Testis (tissue), 3 donors: Measurements from ENCODE around the gene AKAP12. TPM values are rescaled to one million over a fixed set of nuclear protein-coding genes. Genes with fewer than 3 reads are reported as not detected.

Experiments used
- DNase-seq: peaks from one replicate; pipeline ENCODE4 v3.0.0-alpha.2; 2019
- H3K27ac ChIP-seq, 2 donors: fragments of 200-600 bp; sonication (generic); one replicate each; pipeline ENCODE4 v1.5.1; 2019
- H3K27me3 ChIP-seq: fragments of 200-600 bp; sonication (generic); one replicate; pipeline ENCODE4 v1.5.1; 2019
- H3K36me3 ChIP-seq: fragments of 200-600 bp; sonication (generic); one replicate; pipeline ENCODE4 v1.5.1; 2017; ENCODE audit warnings: low read depth; ENCODE audit errors: missing control alignments
- H3K4me1 ChIP-seq: fragments of 200-600 bp; sonication (generic); one replicate; pipeline ENCODE4 v1.5.1; 2019
- H3K4me3 ChIP-seq, 2 donors: fragments of 200-600 bp; sonication (generic); one replicate each; pipeline ENCODE4 v1.5.1; 2017 to 2019
- H3K9me3 ChIP-seq: fragments of 200-600 bp; sonication (generic); one replicate; pipeline ENCODE4 v1.5.1; 2017
- POLR2A ChIP-seq: fragments of 450-650 bp; IDR thresholded peaks from one replicate; pipeline ENCODE4 v1.6.1; 2017; ENCODE audit warnings: antibody characterized with exemption, mild to moderate bottlenecking, moderate library complexity
- WGBS, 2 donors: methylation state at CpG; one replicate each; pipeline ENCODE4 v1.1.5; 2018; 5-methylcytosine and 5-hydroxymethylcytosine counted together
- intact Hi-C: fragments of 100-400 bp; cut with DNase I; formaldehyde crosslinking; loops from one replicate; pipeline ENCODE4 v1.15.1; 2023; ENCODE audit warnings: low total_unique reads
- polyA plus RNA-seq: library from polyadenylated mRNA; stranded (reverse); fragments of 350-450 nt; fragmentation: Illumina TruSeq; extraction: RNeasy Lipid Tissue Mini Kit (QIAGEN cat#74804); gene quantifications from one replicate; pipeline ENCODE4 v1.2.3, GENCODE V29; 2014; ENCODE audit warnings: low read depth, low replicate concordance; ENCODE audit not compliant: insufficient read depth
- total RNA-seq, 2 donors: library from RNA; depleted of rRNA; stranded (reverse); fragments of >200 nt; gene quantifications; one replicate each; pipeline ENCODE4 v1.2.3, GENCODE V29; 2016
- TF ChIP-seq, protein P1 (sequence below), 3 experiments: fragments of 450-650 bp in 2 of 3; fragments of 200-600 bp in 1 of 3; sonication (generic) in 1 of 3; IDR thresholded peaks; one replicate each; pipeline ENCODE4 v1.5.1; 2016 to 2019; ENCODE audit warnings: antibody characterized with exemption in 3 of 3, mild to moderate bottlenecking in 2 of 3, moderate library complexity in 1 of 3

AKAP12 gene
- total and polyA plus RNA-seq, 3 donors from 2014 or later: 244 to 287 (median 280) TPM

DNA sequence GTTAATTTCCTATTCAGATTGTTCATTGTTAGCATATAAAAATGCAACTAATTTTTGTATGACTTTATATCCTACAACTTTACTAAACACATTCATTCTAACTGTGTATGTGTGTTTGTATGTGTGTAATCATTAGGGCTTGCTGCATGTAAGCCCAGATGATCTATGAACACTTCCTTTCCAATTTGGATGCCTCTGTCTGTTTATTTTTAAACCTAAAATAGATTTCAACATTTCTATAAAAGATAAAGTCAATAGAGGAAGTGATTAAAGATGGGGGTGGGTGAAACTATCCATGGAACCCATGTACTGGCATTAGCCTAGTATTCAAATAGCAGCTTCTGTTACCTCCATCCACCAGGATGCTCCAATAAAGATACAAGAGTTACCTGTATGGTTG lies 15.7 kb upstream of the AKAP12 start:
- intact Hi-C loops: no loop called here
- no peak overlapping the region for H3K27ac ChIP-seq
- DNase-seq: no peak
- no peaks in the 10 kb centered on the region for H3K4me1 ChIP-seq
- TF ChIP-seq, protein P1, sequence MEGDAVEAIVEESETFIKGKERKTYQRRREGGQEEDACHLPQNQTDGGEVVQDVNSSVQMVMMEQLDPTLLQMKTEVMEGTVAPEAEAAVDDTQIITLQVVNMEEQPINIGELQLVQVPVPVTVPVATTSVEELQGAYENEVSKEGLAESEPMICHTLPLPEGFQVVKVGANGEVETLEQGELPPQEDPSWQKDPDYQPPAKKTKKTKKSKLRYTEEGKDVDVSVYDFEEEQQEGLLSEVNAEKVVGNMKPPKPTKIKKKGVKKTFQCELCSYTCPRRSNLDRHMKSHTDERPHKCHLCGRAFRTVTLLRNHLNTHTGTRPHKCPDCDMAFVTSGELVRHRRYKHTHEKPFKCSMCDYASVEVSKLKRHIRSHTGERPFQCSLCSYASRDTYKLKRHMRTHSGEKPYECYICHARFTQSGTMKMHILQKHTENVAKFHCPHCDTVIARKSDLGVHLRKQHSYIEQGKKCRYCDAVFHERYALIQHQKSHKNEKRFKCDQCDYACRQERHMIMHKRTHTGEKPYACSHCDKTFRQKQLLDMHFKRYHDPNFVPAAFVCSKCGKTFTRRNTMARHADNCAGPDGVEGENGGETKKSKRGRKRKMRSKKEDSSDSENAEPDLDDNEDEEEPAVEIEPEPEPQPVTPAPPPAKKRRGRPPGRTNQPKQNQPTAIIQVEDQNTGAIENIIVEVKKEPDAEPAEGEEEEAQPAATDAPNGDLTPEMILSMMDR (IDR thresholded peaks at IDR 0.05): no peak
- no peak for TF ChIP-seq POLR2A
- no peak overlapping the region for H3K4me3 ChIP-seq
- no peaks in the 10 kb centered on the region for H3K9me3 ChIP-seq
- H3K27me3 ChIP-seq: no peaks in the 10 kb centered on the region
- no peaks in the 10 kb centered on the region for H3K36me3 ChIP-seq

DNA sequence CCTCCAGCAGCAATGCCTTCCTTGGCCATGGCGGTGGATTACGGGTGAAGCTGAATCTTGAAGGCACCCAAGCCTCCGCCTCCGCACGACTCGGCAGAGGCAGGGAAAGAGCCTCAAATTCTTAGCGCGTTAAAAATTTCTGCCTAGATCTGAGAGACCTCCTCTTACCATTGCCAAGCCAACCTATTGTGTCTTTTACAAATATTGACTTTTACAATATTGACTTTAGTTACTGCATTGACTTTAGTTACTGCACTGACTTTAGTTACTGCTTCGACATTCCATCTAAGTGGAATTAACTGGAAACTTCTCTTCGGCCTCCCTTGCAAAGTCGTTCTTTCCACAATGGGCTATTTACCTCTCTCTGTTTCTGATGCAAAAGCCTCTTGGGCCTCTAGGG lies 13.8 kb upstream of the AKAP12 start:
- intact Hi-C loops: no loop called here
- no peak for TF ChIP-seq POLR2A
- H3K27ac ChIP-seq: no peak overlapping the region
- H3K4me1 ChIP-seq: no peaks in the 10 kb centered on the region
- H3K4me3 ChIP-seq: no peak overlapping the region
- DNase-seq: no peak
- H3K9me3 ChIP-seq: no peaks in the 10 kb centered on the region
- WGBS, 2 donors: 90 to 92% methylated on average over 11 of the region's 11 CpGs
- no peaks in the 10 kb centered on the region for H3K36me3 ChIP-seq
- no peaks in the 10 kb centered on the region for H3K27me3 ChIP-seq

DNA sequence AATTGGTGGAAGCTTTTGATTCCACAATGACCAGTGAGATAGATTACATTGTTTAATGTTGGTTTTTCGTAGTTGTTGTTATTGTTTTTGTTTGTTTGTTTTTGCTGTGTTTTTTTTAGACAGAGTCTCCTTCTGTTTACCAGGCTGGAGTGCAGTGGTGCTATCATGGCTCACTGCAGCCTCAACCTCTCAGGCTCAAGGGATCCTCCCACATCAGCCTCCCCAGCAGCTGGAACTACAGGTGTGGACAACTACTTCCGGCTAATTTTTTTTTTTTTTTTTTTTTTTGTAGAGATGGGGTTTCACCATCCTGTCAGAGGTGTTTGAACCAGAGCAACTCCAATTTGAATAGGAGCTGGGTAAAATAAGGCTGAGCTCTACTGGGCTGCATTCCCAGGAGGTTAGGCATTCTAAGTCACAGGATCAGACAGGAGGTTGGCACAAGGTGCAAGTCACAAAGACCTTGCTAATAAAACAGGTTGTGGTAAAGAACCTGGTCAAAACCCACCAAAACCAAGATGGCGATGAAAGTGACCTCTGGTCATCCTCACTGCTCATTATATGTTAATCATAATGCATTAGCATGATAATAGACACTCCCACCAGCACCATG lies 10.9 kb upstream of the AKAP12 start:
- intact Hi-C loops: no loop called here
- DNase-seq: no peak
- 81 to 93% methylated on average over 3 of the region's 3 CpGs for WGBS, 2 donors

DNA sequence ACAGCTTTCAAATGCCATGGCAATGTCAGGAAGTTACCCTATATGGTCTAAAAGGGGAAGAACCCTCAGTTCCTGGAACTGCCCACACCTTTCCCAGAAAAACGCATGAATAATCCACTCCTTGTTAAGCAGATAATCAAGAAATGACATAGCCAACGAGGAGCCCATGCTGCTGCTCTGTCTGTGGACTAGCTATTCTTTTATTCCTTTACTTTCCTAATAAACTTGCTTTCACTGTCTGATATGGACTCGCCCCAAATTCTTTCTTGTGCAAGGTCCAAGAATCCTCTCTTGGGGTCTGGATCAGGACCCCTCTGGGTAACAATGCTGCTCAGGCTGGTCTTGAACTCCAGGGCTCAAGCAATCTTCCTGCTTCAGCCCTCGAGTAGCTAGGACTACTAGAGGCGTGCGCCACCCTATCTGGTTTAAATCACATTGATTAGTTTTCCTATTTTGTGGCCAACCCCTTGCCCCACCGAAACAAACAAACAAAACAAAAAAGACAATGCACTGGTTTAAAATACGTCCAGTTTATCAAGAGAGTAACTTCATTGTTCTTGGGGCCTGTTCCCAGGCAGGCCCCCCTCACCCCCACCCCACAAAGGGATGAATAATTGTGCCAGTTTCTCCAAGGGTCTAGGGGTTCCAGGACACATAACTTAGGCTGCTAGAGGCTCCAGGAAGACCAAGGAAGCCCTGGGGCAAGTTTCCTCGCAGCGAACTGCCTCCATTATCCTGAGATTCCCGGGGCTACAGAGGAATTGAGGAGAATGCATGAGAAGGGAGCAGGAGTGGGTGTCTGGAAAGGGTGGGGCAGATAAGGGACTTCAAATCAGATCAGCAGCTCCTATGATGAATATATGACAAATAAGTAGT lies 10.1 kb upstream of the AKAP12 start:
- no peak for DNase-seq
- no peaks in the 10 kb centered on the region for H3K27me3 ChIP-seq
- no peaks in the 10 kb centered on the region for H3K9me3 ChIP-seq
- WGBS, 2 donors: 82 to 84% methylated on average over 11 of the region's 11 CpGs
- H3K4me1 ChIP-seq: peaks cover 6% of the 10 kb centered on the region
- H3K36me3 ChIP-seq: no peaks in the 10 kb centered on the region
- H3K4me3 ChIP-seq: no peak overlapping the region
- no peak for TF ChIP-seq POLR2A
- TF ChIP-seq, protein P1 (IDR thresholded peaks at IDR 0.05): no peak
- H3K27ac ChIP-seq: no peak overlapping the region
- intact Hi-C loops: no loop called here

More for the DNA sequence above, 10.9 kb upstream of the AKAP12 start:
- Histone ChIP-seq H3K36me3 (no peaks in the 10 kb centered on the region), H3K4me1 (peaks cover 6% of the 10 kb centered on the region), H3K27ac (no peak overlapping the region), H3K9me3 (no peaks in the 10 kb centered on the region), H3K4me3 (no peak overlapping the region), H3K27me3 (no peaks in the 10 kb centered on the region)
- TF ChIP-seq POLR2A: no peak
- TF ChIP-seq, protein P1 (IDR thresholded peaks at IDR 0.05): no peak

DNA sequence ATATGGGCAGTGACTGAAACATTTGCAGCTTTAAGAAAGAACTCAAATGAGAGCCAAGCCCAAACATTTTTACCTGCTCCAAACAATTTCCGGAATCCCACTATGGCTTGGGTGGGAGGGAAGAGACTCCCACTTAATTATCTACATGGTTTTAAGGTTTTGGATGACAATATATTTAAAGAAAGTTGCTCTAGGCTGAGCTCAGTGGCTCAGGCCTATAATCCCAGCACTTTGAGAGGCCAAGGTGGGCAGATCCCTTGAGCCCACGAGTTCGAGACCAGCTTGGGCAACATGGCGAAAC lies 9.5 kb upstream of the AKAP12 start:
- no peak for DNase-seq
- H3K9me3 ChIP-seq: no peaks in the 10 kb centered on the region
- TF ChIP-seq POLR2A: no peak
- TF ChIP-seq, protein P1 (IDR thresholded peaks at IDR 0.05): no peak
- WGBS, 2 donors: 74 to 92% methylated on average over 2 to 4 of the region's 4 CpGs
- H3K4me3 ChIP-seq: no peak overlapping the region
- no peaks in the 10 kb centered on the region for H3K36me3 ChIP-seq
- intact Hi-C loops: no loop called here
- H3K4me1 ChIP-seq: peaks cover 6% of the 10 kb centered on the region
- no peaks in the 10 kb centered on the region for H3K27me3 ChIP-seq
- no peak overlapping the region for H3K27ac ChIP-seq
